HepG2 (cell line): ENCODE data around the gene GP1BA. TPM values are rescaled to one million over a fixed set of nuclear protein-coding genes. Genes with fewer than 3 reads are reported as not detected.

Experiments
- MTA3 ChIP-seq: sonication (generic); formaldehyde crosslinking; IDR thresholded peaks from 2 replicates; pipeline ENCODE4 v1.4.0; 2020; ENCODE audit warnings: missing genetic modification reagents
- NFKB2 ChIP-seq: sonication (generic); formaldehyde crosslinking; IDR thresholded peaks from 2 replicates; pipeline ENCODE4 v1.4.0; 2020; ENCODE audit warnings: missing genetic modification reagents, borderline replicate concordance
- PHF5A ChIP-seq: IDR thresholded peaks from one replicate; pipeline ENCODE4 v1.6.1; 2018; ENCODE audit warnings: low read depth, missing genetic modification reagents; ENCODE audit not compliant: unreplicated experiment
- SRF ChIP-seq: IDR thresholded peaks from 2 replicates; pipeline ENCODE4 v1.6.1; 2011; ENCODE audit warnings: mild to moderate bottlenecking, low read depth, low read length, moderate library complexity
- SRSF4 ChIP-seq: fragments of 200-400 bp; formaldehyde crosslinking; IDR thresholded peaks from one replicate; pipeline ENCODE4 v1.6.1; 2018; ENCODE audit warnings: mild to moderate bottlenecking, low read depth, low read length, moderate library complexity; ENCODE audit not compliant: poor library complexity, severe bottlenecking
- TRIM24 ChIP-seq: sonication (generic); formaldehyde crosslinking; IDR thresholded peaks from 2 replicates; pipeline ENCODE4 v1.8.0; 2022; ENCODE audit warnings: mild to moderate bottlenecking, missing genetic modification reagents
- ZFY ChIP-seq: sonication (generic); formaldehyde crosslinking; IDR thresholded peaks from 2 replicates; pipeline ENCODE4 v1.4.0; 2020; ENCODE audit warnings: missing genetic modification reagents
- ZNF33B ChIP-seq: sonication (generic); formaldehyde crosslinking; IDR thresholded peaks from 2 replicates; pipeline ENCODE4 v1.5.1; 2020; ENCODE audit warnings: mild to moderate bottlenecking, missing genetic modification reagents
- ZNF441 ChIP-seq: sonication (generic); formaldehyde crosslinking; IDR thresholded peaks from 2 replicates; pipeline ENCODE4 v1.7.0; 2021; ENCODE audit warnings: missing genetic modification reagents, borderline replicate concordance
- ZNF552 ChIP-seq: sonication (generic); formaldehyde crosslinking; IDR thresholded peaks from 2 replicates; pipeline ENCODE4 v1.9.0; 2022; ENCODE audit warnings: missing genetic modification reagents, mild to moderate bottlenecking, borderline replicate concordance
- polyA plus RNA-seq, 8 experiments: library from polyadenylated mRNA; depleted of rRNA in 3 of 8; stranded (reverse) in 7 of 8; unstranded in 1 of 8; fragments of >200 nt; fragmentation: Illumina TruSeq in 4 of 8; extraction: Trizol in 4 of 8; gene quantifications; 2 replicates each; pipeline versions ENCODE4 v1.2.1 to v1.2.3, GENCODE V29; 2011 to 2016; ENCODE audit warnings: low read depth in 4 of 8, missing spikeins in 1 of 8, mixed read lengths in 1 of 8; ENCODE audit not compliant: insufficient read depth in 1 of 8
- total RNA-seq, 5 experiments: library from RNA; depleted of rRNA; stranded (reverse); fragments of >200 nt; fragmentation: Illumina TruSeq; extraction: Trizol; gene quantifications; 2 replicates each; pipeline ENCODE4 v1.2.3, GENCODE V29; 2016; ENCODE audit warnings: low read depth in 1 of 5
- TF ChIP-seq, protein P1 (sequence below): sonication (generic); formaldehyde crosslinking; conservative IDR thresholded peaks from 2 replicates; pipeline ENCODE4 v1.4.0; 2020; ENCODE audit warnings: missing genetic modification reagents
- TF ChIP-seq, protein P2 (sequence below): sonication (generic); formaldehyde crosslinking; IDR thresholded peaks from 2 replicates; pipeline ENCODE4 v1.5.0; 2020; ENCODE audit warnings: missing genetic modification reagents
- TF ChIP-seq, protein P3 (sequence below): sonication (generic); formaldehyde crosslinking; conservative IDR thresholded peaks from 2 replicates; pipeline ENCODE4 v1.8.0; 2022; ENCODE audit warnings: low read depth, missing genetic modification reagents
- TF ChIP-seq, protein P4 (sequence below): sonication (generic); formaldehyde crosslinking; IDR thresholded peaks from 2 replicates; pipeline ENCODE4 v1.8.1; 2022; ENCODE audit warnings: mild to moderate bottlenecking, missing genetic modification reagents
- TF ChIP-seq, protein P5 (sequence below): sonication (generic); formaldehyde crosslinking; IDR thresholded peaks from 2 replicates; pipeline ENCODE4 v1.4.0; 2020; ENCODE audit warnings: missing genetic modification reagents
- TF ChIP-seq, protein P6 (sequence below): IDR thresholded peaks from 2 replicates; pipeline ENCODE4 v1.4.0; 2020; ENCODE audit warnings: mild to moderate bottlenecking, missing genetic modification reagents

The GP1BA gene
- total and polyA plus RNA-seq, 2 of the 13 experiments (the other 11 are each of a cell fraction or from before 2014, with no cell fraction given): not detected

DNA sequence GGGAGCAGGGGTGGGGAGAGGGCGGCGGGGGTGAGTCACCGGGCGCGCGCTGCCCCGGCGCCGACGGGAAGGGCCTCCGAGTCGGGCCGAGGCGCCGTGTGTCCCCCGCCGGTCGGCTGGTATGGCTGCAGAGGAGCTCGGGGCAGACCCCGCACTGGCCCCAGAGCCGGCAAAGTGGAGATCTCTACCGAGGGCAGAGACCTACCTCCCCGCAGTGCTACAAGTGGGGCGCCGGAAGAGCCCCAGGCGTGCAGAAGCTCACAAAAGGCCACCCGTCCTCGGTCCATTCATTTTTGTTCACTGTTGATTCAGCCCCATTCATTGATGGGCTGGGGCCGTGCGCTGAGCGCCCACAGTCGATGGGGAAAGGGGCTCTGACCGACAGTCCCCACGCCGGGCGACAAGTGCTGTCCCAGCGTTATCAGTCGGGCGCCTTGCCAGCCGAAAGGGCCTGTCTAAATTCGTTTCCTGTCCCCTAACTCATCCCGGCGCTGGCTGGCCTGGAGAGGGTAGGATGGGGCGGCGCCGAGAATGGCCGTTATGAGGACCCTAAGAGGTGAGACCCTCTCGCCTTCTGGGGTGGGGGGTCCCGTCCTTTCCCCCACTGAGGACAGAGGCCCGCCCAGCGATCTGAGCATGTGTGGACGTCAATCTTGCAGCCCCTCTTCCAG lies 18.1 kb downstream of the GP1BA start (continued):
- TF ChIP-seq, protein P1, sequence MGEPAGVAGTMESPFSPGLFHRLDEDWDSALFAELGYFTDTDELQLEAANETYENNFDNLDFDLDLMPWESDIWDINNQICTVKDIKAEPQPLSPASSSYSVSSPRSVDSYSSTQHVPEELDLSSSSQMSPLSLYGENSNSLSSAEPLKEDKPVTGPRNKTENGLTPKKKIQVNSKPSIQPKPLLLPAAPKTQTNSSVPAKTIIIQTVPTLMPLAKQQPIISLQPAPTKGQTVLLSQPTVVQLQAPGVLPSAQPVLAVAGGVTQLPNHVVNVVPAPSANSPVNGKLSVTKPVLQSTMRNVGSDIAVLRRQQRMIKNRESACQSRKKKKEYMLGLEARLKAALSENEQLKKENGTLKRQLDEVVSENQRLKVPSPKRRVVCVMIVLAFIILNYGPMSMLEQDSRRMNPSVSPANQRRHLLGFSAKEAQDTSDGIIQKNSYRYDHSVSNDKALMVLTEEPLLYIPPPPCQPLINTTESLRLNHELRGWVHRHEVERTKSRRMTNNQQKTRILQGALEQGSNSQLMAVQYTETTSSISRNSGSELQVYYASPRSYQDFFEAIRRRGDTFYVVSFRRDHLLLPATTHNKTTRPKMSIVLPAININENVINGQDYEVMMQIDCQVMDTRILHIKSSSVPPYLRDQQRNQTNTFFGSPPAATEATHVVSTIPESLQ: no peak
- no peak for TF ChIP-seq ZNF552 (CRISPR knock-in tag)
- TF ChIP-seq, protein P2, sequence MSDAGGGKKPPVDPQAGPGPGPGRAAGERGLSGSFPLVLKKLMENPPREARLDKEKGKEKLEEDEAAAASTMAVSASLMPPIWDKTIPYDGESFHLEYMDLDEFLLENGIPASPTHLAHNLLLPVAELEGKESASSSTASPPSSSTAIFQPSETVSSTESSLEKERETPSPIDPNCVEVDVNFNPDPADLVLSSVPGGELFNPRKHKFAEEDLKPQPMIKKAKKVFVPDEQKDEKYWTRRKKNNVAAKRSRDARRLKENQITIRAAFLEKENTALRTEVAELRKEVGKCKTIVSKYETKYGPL (CRISPR knock-in tag): no peak
- TF ChIP-seq, protein P3, sequence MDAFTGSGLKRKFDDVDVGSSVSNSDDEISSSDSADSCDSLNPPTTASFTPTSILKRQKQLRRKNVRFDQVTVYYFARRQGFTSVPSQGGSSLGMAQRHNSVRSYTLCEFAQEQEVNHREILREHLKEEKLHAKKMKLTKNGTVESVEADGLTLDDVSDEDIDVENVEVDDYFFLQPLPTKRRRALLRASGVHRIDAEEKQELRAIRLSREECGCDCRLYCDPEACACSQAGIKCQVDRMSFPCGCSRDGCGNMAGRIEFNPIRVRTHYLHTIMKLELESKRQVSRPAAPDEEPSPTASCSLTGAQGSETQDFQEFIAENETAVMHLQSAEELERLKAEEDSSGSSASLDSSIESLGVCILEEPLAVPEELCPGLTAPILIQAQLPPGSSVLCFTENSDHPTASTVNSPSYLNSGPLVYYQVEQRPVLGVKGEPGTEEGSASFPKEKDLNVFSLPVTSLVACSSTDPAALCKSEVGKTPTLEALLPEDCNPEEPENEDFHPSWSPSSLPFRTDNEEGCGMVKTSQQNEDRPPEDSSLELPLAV: no peak
- peak; percentile 51 for TF ChIP-seq ZFY (CRISPR knock-in tag)
- no peak for TF ChIP-seq SRSF4
- TF ChIP-seq, protein P4, sequence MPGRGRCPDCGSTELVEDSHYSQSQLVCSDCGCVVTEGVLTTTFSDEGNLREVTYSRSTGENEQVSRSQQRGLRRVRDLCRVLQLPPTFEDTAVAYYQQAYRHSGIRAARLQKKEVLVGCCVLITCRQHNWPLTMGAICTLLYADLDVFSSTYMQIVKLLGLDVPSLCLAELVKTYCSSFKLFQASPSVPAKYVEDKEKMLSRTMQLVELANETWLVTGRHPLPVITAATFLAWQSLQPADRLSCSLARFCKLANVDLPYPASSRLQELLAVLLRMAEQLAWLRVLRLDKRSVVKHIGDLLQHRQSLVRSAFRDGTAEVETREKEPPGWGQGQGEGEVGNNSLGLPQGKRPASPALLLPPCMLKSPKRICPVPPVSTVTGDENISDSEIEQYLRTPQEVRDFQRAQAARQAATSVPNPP (CRISPR knock-in tag): no peak
- no peak for TF ChIP-seq SRF
- no peak for TF ChIP-seq ZNF441 (CRISPR knock-in tag)
- TF ChIP-seq MTA3 (CRISPR knock-in tag): no peak
- TF ChIP-seq, protein P5, sequence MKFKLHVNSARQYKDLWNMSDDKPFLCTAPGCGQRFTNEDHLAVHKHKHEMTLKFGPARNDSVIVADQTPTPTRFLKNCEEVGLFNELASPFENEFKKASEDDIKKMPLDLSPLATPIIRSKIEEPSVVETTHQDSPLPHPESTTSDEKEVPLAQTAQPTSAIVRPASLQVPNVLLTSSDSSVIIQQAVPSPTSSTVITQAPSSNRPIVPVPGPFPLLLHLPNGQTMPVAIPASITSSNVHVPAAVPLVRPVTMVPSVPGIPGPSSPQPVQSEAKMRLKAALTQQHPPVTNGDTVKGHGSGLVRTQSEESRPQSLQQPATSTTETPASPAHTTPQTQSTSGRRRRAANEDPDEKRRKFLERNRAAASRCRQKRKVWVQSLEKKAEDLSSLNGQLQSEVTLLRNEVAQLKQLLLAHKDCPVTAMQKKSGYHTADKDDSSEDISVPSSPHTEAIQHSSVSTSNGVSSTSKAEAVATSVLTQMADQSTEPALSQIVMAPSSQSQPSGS (CRISPR knock-in tag): no peak
- no peak for TF ChIP-seq PHF5A (CRISPR knock-in tag)
- no peak for TF ChIP-seq NFKB2
- no peak for TF ChIP-seq ZNF33B (CRISPR knock-in tag)
- TF ChIP-seq TRIM24: no peak
- TF ChIP-seq, protein P6, sequence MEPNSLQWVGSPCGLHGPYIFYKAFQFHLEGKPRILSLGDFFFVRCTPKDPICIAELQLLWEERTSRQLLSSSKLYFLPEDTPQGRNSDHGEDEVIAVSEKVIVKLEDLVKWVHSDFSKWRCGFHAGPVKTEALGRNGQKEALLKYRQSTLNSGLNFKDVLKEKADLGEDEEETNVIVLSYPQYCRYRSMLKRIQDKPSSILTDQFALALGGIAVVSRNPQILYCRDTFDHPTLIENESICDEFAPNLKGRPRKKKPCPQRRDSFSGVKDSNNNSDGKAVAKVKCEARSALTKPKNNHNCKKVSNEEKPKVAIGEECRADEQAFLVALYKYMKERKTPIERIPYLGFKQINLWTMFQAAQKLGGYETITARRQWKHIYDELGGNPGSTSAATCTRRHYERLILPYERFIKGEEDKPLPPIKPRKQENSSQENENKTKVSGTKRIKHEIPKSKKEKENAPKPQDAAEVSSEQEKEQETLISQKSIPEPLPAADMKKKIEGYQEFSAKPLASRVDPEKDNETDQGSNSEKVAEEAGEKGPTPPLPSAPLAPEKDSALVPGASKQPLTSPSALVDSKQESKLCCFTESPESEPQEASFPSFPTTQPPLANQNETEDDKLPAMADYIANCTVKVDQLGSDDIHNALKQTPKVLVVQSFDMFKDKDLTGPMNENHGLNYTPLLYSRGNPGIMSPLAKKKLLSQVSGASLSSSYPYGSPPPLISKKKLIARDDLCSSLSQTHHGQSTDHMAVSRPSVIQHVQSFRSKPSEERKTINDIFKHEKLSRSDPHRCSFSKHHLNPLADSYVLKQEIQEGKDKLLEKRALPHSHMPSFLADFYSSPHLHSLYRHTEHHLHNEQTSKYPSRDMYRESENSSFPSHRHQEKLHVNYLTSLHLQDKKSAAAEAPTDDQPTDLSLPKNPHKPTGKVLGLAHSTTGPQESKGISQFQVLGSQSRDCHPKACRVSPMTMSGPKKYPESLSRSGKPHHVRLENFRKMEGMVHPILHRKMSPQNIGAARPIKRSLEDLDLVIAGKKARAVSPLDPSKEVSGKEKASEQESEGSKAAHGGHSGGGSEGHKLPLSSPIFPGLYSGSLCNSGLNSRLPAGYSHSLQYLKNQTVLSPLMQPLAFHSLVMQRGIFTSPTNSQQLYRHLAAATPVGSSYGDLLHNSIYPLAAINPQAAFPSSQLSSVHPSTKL (CRISPR knock-in tag): no peak
